Body of pancreas (tissue), 4 donors: ENCODE results near the gene CEBPA. TPM values are rescaled to one million over a fixed set of nuclear protein-coding genes. Genes with fewer than 3 reads are reported as not detected.

Experiments used
- ATAC-seq: fragments of 150-250 bp; one replicate; pipeline ENCODE4 v1.9.1; 2016
- DNase-seq, 4 donors: peaks; one replicate each; pipeline ENCODE4 v3.0.0-alpha.2; 2019
- H3K27ac ChIP-seq, 4 donors: fragments of 200-600 bp; sonication (generic); 1 replicate in 3 of 4; 2 replicates in 1 of 4; pipeline versions ENCODE4 v1.5.1 to v1.6.1; 2016 to 2019; ENCODE audit warnings: mild to moderate bottlenecking in 1 of 4, mixed read lengths in 1 of 4, moderate library complexity in 1 of 4
- H3K27me3 ChIP-seq, 2 donors: fragments of 200-600 bp; sonication (generic); one replicate each; pipeline ENCODE4 v1.6.0; 2016; ENCODE audit warnings: mild to moderate bottlenecking in 1 of 2
- H3K36me3 ChIP-seq, 2 donors: fragments of 200-600 bp; sonication (generic); replicated peaks in 1 of 2; 2 replicates each; pipeline ENCODE4 v1.5.1; 2016; ENCODE audit warnings: low read depth in 2 of 2; ENCODE audit not compliant: insufficient read depth in 1 of 2
- H3K4me1 ChIP-seq: fragments of 200-600 bp; sonication (generic); one replicate; pipeline ENCODE4 v1.6.0; 2016
- H3K4me3 ChIP-seq, 2 donors: fragments of 200-600 bp; sonication (generic); 1 replicate in 1 of 2; 2 replicates in 1 of 2; pipeline ENCODE4 v1.5.1; 2016 to 2019
- H3K9me3 ChIP-seq, 3 donors: fragments of 200-600 bp; sonication (generic); 1 replicate in 2 of 3; 2 replicates in 1 of 3; pipeline ENCODE4 v1.5.1; 2016
- CTCF ChIP-seq, 7 experiments: fragments of 450-650 bp in 4 of 7; fragments of 200-600 bp in 3 of 7; sonication (generic) in 3 of 7; IDR thresholded peaks; one replicate each; pipeline ENCODE4 v1.5.1; 2016 to 2019; ENCODE audit warnings: antibody characterized with exemption in 7 of 7
- POLR2A ChIP-seq, 3 donors: fragments of 450-650 bp; IDR thresholded peaks; one replicate each; pipeline ENCODE4 v1.6.1; 2016; ENCODE audit warnings: antibody characterized with exemption in 3 of 3, mild to moderate bottlenecking in 2 of 3
- WGBS, 2 donors: methylation state at CpG; one replicate each; pipeline ENCODE4 v1.1.5; 2017; 5-methylcytosine and 5-hydroxymethylcytosine counted together
- intact Hi-C: fragments of 100-400 bp; cut with DNase I; formaldehyde crosslinking; loops from one replicate; pipeline ENCODE4 v1.15.1; 2023
- total RNA-seq, 2 donors: library from RNA; depleted of rRNA; stranded (reverse); fragments of >200 nt; gene quantifications; one replicate each; pipeline ENCODE4 v1.1.0, GENCODE V29; 2016

CEBPA gene
- total RNA-seq, 2 donors from 2014 or later = 12.5 to 73.2 TPM

- intact Hi-C loops = no loop called here
Observed at GRCh38 chr19:33304760-33305647, 2.7 kb upstream of the CEBPA start.

GRCh38 chr19:33304371-33304759, 2.0 kb upstream of the CEBPA start:
- peaks cover 73% of the 10 kb centered on the region for H3K4me1 ChIP-seq

More at GRCh38 chr19:33304760-33305647, 2.7 kb upstream of the CEBPA start:
- WGBS, 2 donors = 36 to 44% methylated on average over 12 of the region's 12 CpGs
- peak overlapping the region in 3 of 4 donors; percentile 8 to 86 (median 76) for H3K27ac ChIP-seq
- H3K27me3 ChIP-seq = no peaks in the 10 kb centered on the region
- ATAC-seq = no peak
- H3K36me3 ChIP-seq = no peaks in the 10 kb centered on the region
- TF ChIP-seq POLR2A (IDR thresholded peaks at IDR 0.05) (no peak), CTCF (IDR thresholded peaks at IDR 0.05) (no peak)
- peak; percentile 42 to 80 (median 50) for DNase-seq
- no peaks in the 10 kb centered on the region for H3K9me3 ChIP-seq
- peaks cover 70% of the 10 kb centered on the region for H3K4me1 ChIP-seq
- no peak overlapping the region for H3K4me3 ChIP-seq

GRCh38 chr19:33303791-33304345, 1.5 kb upstream of the CEBPA start:
- 2 to 3% methylated on average over 28 of the region's 33 CpGs for WGBS, 2 donors
- peak overlapping the region; percentile 76 to 87 (median 83) for H3K27ac ChIP-seq
- H3K4me1 ChIP-seq = peaks cover 76% of the 10 kb centered on the region
- H3K36me3 ChIP-seq = no peaks in the 10 kb centered on the region
- H3K27me3 ChIP-seq = no peaks in the 10 kb centered on the region
- H3K4me3 ChIP-seq = peak overlapping the region in 1 of 2 donors; percentile 62
- DNase-seq (peak; percentile 34 to 58 (median 43)), ATAC-seq (no peak)
- intact Hi-C loops = no loop called here
- TF ChIP-seq POLR2A (IDR thresholded peaks at IDR 0.05) = peak in 1 of 3 donors; percentile 20
- no peak for TF ChIP-seq CTCF (IDR thresholded peaks at IDR 0.05)
- H3K9me3 ChIP-seq = no peaks in the 10 kb centered on the region

More at GRCh38 chr19:33304371-33304759, 2.0 kb upstream of the CEBPA start:
- H3K9me3 ChIP-seq = no peaks in the 10 kb centered on the region
- no peak overlapping the region for H3K4me3 ChIP-seq
- intact Hi-C loops = no loop called here
- no peak for TF ChIP-seq CTCF (IDR thresholded peaks at IDR 0.05)
- TF ChIP-seq POLR2A (IDR thresholded peaks at IDR 0.05) = no peak
- H3K36me3 ChIP-seq = no peaks in the 10 kb centered on the region
- no peaks in the 10 kb centered on the region for H3K27me3 ChIP-seq
- peak overlapping the region in 3 of 4 donors; percentile 76 to 87 (median 86) for H3K27ac ChIP-seq
- DNase-seq (no peak), ATAC-seq (no peak)
- WGBS, 2 donors = 31 to 34% methylated on average over 13 of the region's 13 CpGs

GRCh38 chr19:33302974-33303790, 848 bp upstream of the CEBPA start:
- peak overlapping the region; percentile 41 to 62 for H3K4me3 ChIP-seq
- peaks cover 76% of the 10 kb centered on the region for H3K4me1 ChIP-seq
- H3K27me3 ChIP-seq = no peaks in the 10 kb centered on the region
- WGBS, 2 donors = 0 to 1% methylated on average over 3 to 83 of the region's 92 CpGs
- H3K36me3 ChIP-seq = no peaks in the 10 kb centered on the region
- ATAC-seq = peak; percentile 55
- peak; percentile 64 to 73 (median 70) for DNase-seq
- no peaks in the 10 kb centered on the region for H3K9me3 ChIP-seq
- intact Hi-C loops = no loop called here
- H3K27ac ChIP-seq = peak overlapping the region; percentile 76 to 87 (median 83)
- no peak for TF ChIP-seq CTCF (IDR thresholded peaks at IDR 0.05)
- TF ChIP-seq POLR2A (IDR thresholded peaks at IDR 0.05) = peak in 1 of 3 donors; percentile 49
